GM21786 (cell line): ENCODE measurements around the gene COL4A2.
A peak's percentile ranks its signal among the peaks of the same experiment; 100 is the strongest.

Source experiments
- ATAC-seq: cut with Tn5 transposase; IDR thresholded peaks from one replicate; pipeline ENCODE4 v1.9.1; 2021; ENCODE audit not compliant: unreplicated experiment

Gene COL4A2

DNA sequence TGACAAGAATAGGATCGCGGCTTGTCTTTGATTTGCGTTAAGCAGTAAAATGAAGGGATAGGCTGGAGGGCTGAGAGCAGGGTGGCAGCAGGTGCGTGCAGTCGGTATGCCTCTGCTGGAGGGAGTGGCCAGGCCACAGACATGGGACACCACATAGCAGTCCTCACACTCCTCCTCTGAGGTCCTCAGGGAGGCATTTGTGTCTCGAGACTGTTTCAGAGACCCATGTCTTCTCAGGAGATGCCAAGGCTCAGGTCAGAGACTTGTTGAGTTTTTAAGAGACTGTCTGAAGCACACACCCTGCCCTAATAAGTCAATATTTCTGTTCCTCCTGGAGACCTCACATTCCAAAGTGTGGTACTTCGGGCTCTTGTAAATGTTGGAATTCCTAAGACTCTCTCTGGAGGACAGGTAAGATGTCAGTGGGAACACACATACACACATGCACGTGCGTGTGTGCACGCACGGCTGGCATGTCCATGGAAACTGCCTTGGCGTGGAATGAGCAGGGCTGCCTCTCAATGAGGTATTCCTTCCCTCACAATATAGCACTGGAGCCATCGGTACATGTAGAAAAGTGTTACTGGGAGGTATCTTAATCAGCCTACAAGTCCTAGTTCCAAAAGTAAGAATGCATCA, 46.4 kb downstream of the COL4A2 start:
- ATAC-seq: no peak

- no peak for ATAC-seq
These were observed 47.1 kb downstream of the COL4A2 start for GRCh38 chr13:110354123-110354627.

- ATAC-seq: no peak
These were observed 47.8 kb downstream of the COL4A2 start for GRCh38 chr13:110354715-110355473.

DNA sequence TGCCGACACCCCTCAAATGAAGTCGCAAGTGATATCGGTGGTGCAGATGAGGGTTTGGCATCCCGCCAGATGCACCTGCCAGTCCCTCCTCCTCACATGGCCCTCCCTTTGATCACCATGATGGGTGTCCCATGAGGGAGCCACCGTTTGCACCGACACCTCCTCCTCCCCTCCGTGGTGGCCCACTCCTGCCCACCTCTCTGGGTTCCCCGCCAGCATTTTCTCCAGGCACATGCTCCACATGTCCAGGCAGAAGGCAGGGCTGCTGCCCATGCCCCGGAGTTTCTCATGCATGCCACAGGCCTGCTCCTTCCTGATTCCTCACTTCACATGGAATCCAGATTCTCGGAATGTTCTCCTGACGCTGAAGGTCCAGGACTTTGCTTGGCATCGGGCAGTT, 49.3 kb downstream of the COL4A2 start:
- ATAC-seq: no peak

DNA sequence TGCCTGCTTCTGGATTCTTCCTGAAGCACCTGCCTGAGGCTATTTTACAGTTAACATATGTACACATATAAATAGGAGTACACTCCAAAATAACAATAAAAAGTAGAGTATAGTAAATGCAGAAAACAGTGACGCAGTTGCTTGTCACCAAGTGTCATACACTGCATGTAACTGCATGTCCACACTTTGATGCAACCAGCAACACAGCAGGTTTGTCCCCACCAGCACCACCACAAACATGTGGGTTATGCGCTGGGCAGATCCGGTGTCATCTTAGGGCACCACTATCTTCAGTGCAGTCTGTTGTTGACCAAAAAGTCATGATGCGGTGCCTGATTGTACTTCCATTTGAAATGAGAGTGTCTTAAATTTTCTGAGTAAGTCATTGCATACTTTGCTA, 51.3 kb downstream of the COL4A2 start:
- no peak for ATAC-seq

DNA sequence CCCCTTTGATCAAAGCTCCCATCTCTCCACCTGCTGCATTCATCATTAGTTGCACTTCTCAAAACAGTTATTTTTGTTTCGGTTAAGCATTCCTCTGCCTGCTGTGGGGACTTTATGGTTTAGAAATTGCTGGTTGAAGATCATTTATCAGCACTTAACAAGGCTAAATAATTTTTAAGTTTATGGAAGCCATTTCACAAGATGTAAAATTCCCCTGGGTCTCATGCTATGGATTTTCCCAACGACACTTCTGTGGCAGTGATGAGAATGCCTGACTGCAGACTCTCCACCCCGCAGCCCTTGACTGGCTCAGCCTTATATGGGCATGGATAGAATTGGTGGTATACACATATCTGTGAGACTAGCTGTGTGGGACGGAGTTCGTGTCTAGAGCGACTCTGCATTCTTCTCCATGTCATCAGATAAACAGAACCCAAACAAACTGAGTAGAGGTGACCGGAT, 52.8 kb downstream of the COL4A2 start:
- no peak for ATAC-seq

GRCh38 chr13:110360598-110360997, 53.5 kb downstream of the COL4A2 start:
- ATAC-seq: no peak

GRCh38 chr13:110361365-110361911, 54.4 kb downstream of the COL4A2 start:
- no peak for ATAC-seq

- ATAC-seq: no peak
These were observed 55.9 kb downstream of the COL4A2 start for GRCh38 chr13:110363010-110363409.

GRCh38 chr13:110364081-110364480, 57.0 kb downstream of the COL4A2 start:
- ATAC-seq: no peak

DNA sequence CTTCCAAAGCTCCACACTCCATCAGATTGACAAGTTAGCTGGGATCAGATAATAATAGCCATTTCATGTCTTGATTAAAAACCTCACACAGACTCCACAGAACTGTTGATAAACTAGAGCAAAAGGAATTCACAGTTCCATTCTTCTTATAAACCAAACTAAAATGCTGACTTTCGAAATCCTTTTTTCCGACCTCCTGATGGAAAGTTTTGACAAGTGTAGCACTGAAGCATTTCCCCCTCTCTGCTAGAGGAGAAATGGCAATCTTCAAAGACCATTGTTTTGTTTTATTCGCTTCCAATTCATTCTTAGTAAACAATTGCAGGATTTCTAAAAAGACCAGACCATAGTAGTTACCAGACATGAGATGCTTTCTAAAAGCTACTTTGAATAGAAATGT, 58.8 kb downstream of the COL4A2 start:
- ATAC-seq: no peak

DNA sequence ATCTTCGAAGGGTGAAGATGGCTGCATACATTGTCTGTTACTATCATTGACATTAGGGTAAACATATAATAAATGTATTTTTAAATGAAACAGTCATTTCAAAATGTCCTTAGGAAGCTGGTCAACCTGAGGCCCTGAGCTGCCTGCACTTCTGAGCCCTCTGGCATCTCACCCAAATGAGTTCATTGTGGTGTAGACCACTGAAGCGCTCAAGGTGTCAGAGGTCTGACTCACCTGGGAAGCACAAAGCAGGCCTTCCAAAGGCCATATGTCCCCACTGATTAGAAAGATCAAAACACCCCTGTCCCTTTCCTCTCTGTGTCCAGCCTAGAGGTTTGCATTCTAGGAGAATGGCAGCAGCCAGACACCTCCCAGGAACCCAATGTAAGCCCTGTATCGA, 59.6 kb downstream of the COL4A2 start:
- ATAC-seq: no peak

GRCh38 chr13:110367620-110368019, 60.5 kb downstream of the COL4A2 start:
- ATAC-seq: no peak

- ATAC-seq: no peak
These were observed 61.3 kb downstream of the COL4A2 start for GRCh38 chr13:110368408-110368807.

DNA sequence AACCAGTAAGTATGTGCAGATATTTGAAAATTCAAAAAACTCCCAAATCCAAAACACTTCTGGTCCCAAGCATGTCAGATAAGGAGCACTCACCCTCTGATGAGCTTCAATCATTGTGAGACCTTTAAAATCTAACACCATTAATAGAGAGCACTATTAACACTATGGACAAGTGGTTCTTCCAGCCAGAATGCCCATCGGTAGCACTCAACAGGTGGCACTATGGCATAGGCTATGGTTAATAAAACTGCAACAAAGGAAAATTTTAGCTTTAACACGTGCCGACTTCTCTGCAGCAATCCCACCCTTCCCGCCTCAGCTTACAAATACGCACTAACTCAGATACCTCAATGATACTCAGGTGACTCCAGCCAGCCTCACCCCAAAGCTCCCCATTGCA, 62.3 kb downstream of the COL4A2 start:
- ATAC-seq: no peak

- peak; percentile 66 for ATAC-seq
These were observed 64.7 kb downstream of the COL4A2 start for GRCh38 chr13:110371550-110372465.

DNA sequence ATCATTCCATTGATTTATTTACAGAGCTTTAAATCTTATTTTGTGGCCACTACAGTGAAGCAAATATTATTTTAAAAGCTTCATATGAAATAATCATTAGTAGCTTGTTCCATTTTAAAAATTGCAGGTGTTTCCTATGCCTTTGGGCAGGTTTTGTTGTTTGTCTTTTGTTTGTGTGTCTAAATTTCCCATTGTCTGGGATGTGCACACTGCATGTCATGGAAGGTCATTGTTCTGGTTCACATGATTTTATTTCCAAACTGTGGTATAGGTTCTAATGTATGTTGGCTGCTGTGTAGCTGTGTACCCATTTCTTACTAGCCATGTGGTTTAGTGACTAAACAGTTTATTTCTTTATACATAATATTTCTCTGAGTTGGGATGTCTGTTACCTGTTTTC, 65.6 kb downstream of the COL4A2 start:
- no peak for ATAC-seq

GRCh38 chr13:110373617-110374016, 66.5 kb downstream of the COL4A2 start:
- no peak for ATAC-seq

GRCh38 chr13:110374431-110375370, 67.6 kb downstream of the COL4A2 start:
- ATAC-seq: no peak

GRCh38 chr13:110376120-110376519, 69.0 kb downstream of the COL4A2 start:
- ATAC-seq: no peak
